Stomach (tissue), 9 donors: Measurements from ENCODE around the gene TMEM33. TPM values are rescaled to one million over a fixed set of nuclear protein-coding genes. Genes with fewer than 3 reads are reported as not detected.
"Not testable (repeated sequence)": the region's sequence is repeated elsewhere in the genome, so short reads cannot be mapped to it uniquely, and the experiment has no call there.

Experiments
- DNase-seq, 2 donors: peaks; one replicate each; pipeline versions ENCODE4 v3.0.0 to v3.0.0-alpha.2; 2013 to 2019
- H3K27ac ChIP-seq, 5 donors: fragments of 200-600 bp in 4 of 5; sonication (generic) in 4 of 5; one replicate each; pipeline ENCODE4 v1.5.1; 2013 to 2019; ENCODE audit warnings: mild to moderate bottlenecking in 1 of 5, moderate library complexity in 1 of 5
- H3K27me3 ChIP-seq, 3 donors: fragments of 200-600 bp; sonication (generic); one replicate each; pipeline ENCODE4 v1.5.1; 2017 to 2019; ENCODE audit warnings: mixed run types in 1 of 3
- H3K36me3 ChIP-seq, 4 donors: fragments of 200-600 bp; sonication (generic); 1 replicate in 3 of 4; 2 replicates in 1 of 4; pipeline ENCODE4 v1.5.1; 2016 to 2019
- H3K4me1 ChIP-seq, 4 donors: fragments of 200-600 bp; sonication (generic); one replicate each; pipeline ENCODE4 v1.5.1; 2016 to 2019
- H3K4me3 ChIP-seq, 4 donors: fragments of 200-600 bp; sonication (generic) in 3 of 4; one replicate each; pipeline ENCODE4 v1.5.1; 2016 to 2019; ENCODE audit warnings: mild to moderate bottlenecking in 1 of 4
- H3K9me3 ChIP-seq, 4 donors: fragments of 200-600 bp; sonication (generic); one replicate each; pipeline ENCODE4 v1.5.1; 2016 to 2019
- CTCF ChIP-seq, 7 experiments: fragments of 450-650 bp in 4 of 7; fragments of 200-600 bp in 3 of 7; sonication (generic) in 3 of 7; IDR thresholded peaks; one replicate each; pipeline ENCODE4 v1.5.1; 2016 to 2019; ENCODE audit warnings: antibody characterized with exemption in 7 of 7, control low read depth in 2 of 7, mild to moderate bottlenecking in 1 of 7
- EP300 ChIP-seq: sonication (generic); formaldehyde crosslinking; IDR thresholded peaks from one replicate; pipeline ENCODE4 v1.6.1; 2017; ENCODE audit warnings: antibody characterized with exemption
- POLR2A ChIP-seq, 4 donors: fragments of 450-650 bp; IDR thresholded peaks; one replicate each; pipeline ENCODE4 v1.6.1; 2016; ENCODE audit warnings: antibody characterized with exemption in 4 of 4, control low read depth in 2 of 4, mild to moderate bottlenecking in 1 of 4, moderate library complexity in 1 of 4
- POLR2AphosphoS5 ChIP-seq, 3 donors: sonication (generic); formaldehyde crosslinking; IDR thresholded peaks; one replicate each; pipeline ENCODE4 v1.6.1; 2016; ENCODE audit warnings: antibody characterized with exemption in 3 of 3
- whole genome bisulfite sequencing, 5 donors: extraction: QIAGEN DNeasy Blood & Tissue Kit in 3 of 5; methylation state at CpG; one replicate each; pipeline versions ENCODE4 v1.1.5 to v1.1.7; 2013 to 2018; 5-methylcytosine and 5-hydroxymethylcytosine counted together
- intact Hi-C: fragments of 100-400 bp; cut with DNase I; formaldehyde crosslinking; loops from one replicate; pipeline ENCODE4 v1.15.1; 2023; ENCODE audit warnings: low total_unique reads
- polyA plus RNA-seq, 3 donors: library from polyadenylated mRNA; stranded (reverse); fragments of 200-250 nt; gene quantifications; one replicate each; pipeline ENCODE4 v1.2.3, GENCODE V29; 2013
- total RNA-seq, 5 donors: library from RNA; depleted of rRNA; stranded (reverse); fragments of >200 nt; gene quantifications; one replicate each; pipeline versions ENCODE4 v1.1.0 to v1.2.3, GENCODE V29; 2014 to 2016
- donor health status: healthy with polysubstance abuse.
- donor health status: Bipolar disorder and iron deficiency.
- donor health status: healthy.

The TMEM33 gene
- total and polyA plus RNA-seq, 8 donors, result 2.4 to 130 (median 30.4) TPM

GRCh38 chr4:41896648-41897047 lies 38.6 kb upstream of the TMEM33 start:
- peaks cover 0 to 15% (median 0%) of the 10 kb centered on the region in 3 donors for H3K27me3 ChIP-seq
- DNase-seq, result no peak
- intact Hi-C loops, result no loop called here

DNA sequence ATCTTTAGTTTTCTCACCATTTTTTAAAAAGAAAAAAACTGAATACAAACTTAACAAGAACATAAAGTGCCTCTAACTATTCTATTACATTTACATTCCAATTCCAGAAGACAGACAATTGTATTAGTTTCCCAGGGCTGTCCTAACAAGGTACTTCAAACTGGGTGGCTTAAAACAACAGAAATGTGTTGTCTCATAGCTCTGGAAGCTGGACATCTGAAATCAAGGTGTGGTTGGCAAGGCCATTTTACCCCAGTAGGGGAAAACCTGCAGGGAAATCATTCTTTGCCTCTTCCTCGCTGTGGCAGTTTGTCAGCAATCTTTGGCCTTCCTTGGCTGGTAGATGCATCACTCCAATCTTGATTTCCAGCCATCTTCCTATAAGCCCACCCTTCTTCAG lies 37.5 kb upstream of the TMEM33 start:
- 88 to 95% (median 91%) methylated on average over 1 of the region's 1 CpG for WGBS, 5 donors
- TF ChIP-seq CTCF (IDR thresholded peaks at IDR 0.05) (no peak), EP300 (no peak), POLR2A (IDR thresholded peaks at IDR 0.05) (no peak)
- H3K36me3 ChIP-seq, result no peaks in the 10 kb centered on the region

More at GRCh38 chr4:41896648-41897047, 38.6 kb upstream of the TMEM33 start:
- TF ChIP-seq POLR2A (IDR thresholded peaks at IDR 0.05) (no peak), POLR2AphosphoS5 (IDR thresholded peaks at IDR 0.05) (no peak), CTCF (IDR thresholded peaks at IDR 0.05) (no peak), EP300 (no peak)
- no peaks in the 10 kb centered on the region for H3K36me3 ChIP-seq
- H3K9me3 ChIP-seq, result peaks cover 0 to 9% (median 3%) of the 10 kb centered on the region in 4 donors
- H3K4me1 ChIP-seq, result no peaks in the 10 kb centered on the region
- no peak overlapping the region for H3K27ac ChIP-seq
- no peak overlapping the region for H3K4me3 ChIP-seq

DNA sequence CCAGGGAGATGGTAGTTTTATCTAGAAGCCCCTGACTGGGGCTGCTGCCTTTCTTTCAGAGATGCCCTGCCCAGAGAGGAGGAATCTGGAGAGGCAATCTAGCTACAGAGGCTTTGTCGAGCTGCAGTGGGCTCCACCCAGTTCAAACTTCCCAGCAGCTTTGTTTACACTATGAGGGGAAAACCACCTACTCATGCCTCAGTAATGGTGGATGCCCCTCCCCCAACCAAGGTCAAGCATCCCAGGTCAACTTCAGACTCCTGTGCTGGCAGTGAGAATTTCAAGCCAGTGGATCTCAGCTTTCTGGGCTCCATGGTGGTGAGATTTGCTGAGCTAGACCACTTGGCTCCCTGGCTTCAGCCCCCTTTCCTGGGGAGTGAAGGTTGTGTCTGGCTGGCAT lies 26.1 kb upstream of the TMEM33 start:
- H3K27ac ChIP-seq, DNase-seq, H3K9me3 ChIP-seq, intact Hi-C loops, H3K27me3 ChIP-seq, H3K4me1 ChIP-seq, H3K36me3 ChIP-seq, H3K4me3 ChIP-seq: not testable (repeated sequence)
- 0 to 15% (median 8%) methylated on average over 1 of the region's 1 CpG; no CpG with 5 or more reads in 1 of the 5 donors for WGBS, 5 donors

More for the DNA sequence above, 37.5 kb upstream of the TMEM33 start:
- no peak overlapping the region for H3K4me3 ChIP-seq
- intact Hi-C loops, result no loop called here
- H3K9me3 ChIP-seq, result peaks cover 0 to 15% (median 9%) of the 10 kb centered on the region in 4 donors
- no peak for DNase-seq
- no peak overlapping the region for H3K27ac ChIP-seq
- peaks cover 0 to 15% (median 0%) of the 10 kb centered on the region in 3 donors for H3K27me3 ChIP-seq
- H3K4me1 ChIP-seq, result no peaks in the 10 kb centered on the region

DNA sequence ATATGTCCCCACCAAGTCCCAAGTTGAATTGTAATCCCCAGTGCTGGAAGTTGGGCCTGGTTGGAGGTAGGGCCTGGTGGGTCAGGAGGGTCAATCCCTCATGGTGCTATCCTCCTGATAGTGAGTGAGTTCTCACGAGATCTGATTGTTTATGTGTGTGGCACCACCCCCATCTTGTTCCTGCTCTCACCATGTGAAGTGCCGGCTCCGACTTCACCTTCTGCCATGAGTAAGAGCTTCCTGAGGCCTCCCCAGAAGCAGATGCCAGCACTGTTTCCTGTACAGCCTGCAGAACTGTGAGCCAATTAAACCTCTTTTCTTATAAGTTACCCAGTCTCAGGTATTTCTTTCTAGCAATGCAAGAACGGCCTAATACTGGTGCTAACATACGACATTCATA lies 22.7 kb upstream of the TMEM33 start:
- 73 to 81% (median 79%) methylated on average over 5 of the region's 5 CpGs for WGBS, 5 donors
- Histone ChIP-seq H3K27ac (no peak overlapping the region), H3K27me3 (peaks cover 0 to 5% (median 0%) of the 10 kb centered on the region in 3 donors), H3K36me3 (no peaks in the 10 kb centered on the region), H3K9me3 (no peaks in the 10 kb centered on the region), H3K4me3 (no peak overlapping the region), H3K4me1 (no peaks in the 10 kb centered on the region)
- intact Hi-C loops, result no loop called here
- no peak for DNase-seq
- TF ChIP-seq CTCF (IDR thresholded peaks at IDR 0.05), result no peak
- no peak for TF ChIP-seq EP300
- TF ChIP-seq POLR2AphosphoS5 (IDR thresholded peaks at IDR 0.05), result no peak
- no peak for TF ChIP-seq POLR2A (IDR thresholded peaks at IDR 0.05)

- no peak overlapping the region for H3K27ac ChIP-seq
- H3K4me3 ChIP-seq, result no peak overlapping the region
- TF ChIP-seq EP300 (no peak), POLR2A (IDR thresholded peaks at IDR 0.05) (no peak), CTCF (IDR thresholded peaks at IDR 0.05) (no peak), POLR2AphosphoS5 (IDR thresholded peaks at IDR 0.05) (no peak)
- no peaks in the 10 kb centered on the region for H3K36me3 ChIP-seq
- intact Hi-C loops, result no loop called here
- DNase-seq, result no peak
- no peaks in the 10 kb centered on the region for H3K4me1 ChIP-seq
- no peaks in the 10 kb centered on the region for H3K9me3 ChIP-seq
- H3K27me3 ChIP-seq, result peaks cover 0 to 5% (median 0%) of the 10 kb centered on the region in 3 donors
Measured at GRCh38 chr4:41913509-41913908, 21.7 kb upstream of the TMEM33 start.
